ENCODE measurements around the gene ICA1.
"Not testable (repeated sequence)": the region's sequence is repeated elsewhere in the genome, so short reads cannot be mapped to it uniquely, and the experiment has no call there.

ICA1 gene

DNA sequence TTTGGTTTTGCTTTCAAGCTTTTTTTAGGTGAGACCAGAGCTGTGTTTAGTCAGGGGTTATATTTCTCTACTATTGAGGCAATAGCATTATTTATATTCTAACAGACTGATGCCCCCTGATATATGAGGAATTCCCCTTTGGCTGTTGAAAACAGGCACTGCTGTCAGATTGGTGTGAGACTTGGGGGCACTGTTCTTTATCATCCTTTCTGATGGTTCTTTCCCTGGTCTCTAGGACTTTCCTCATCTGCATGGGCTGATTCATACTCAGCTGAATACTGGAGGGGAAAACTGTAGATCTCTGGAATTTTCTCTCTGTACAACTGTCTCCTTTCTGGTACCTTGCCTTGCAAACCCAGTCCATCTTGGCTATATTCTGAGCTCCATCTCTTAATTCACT lies 10.0 kb upstream of the ICA1 start:
- DNase-seq (ENCODE audit: insufficient read length, low spot score) (no peak), FAIRE-seq (no peak)

DNA sequence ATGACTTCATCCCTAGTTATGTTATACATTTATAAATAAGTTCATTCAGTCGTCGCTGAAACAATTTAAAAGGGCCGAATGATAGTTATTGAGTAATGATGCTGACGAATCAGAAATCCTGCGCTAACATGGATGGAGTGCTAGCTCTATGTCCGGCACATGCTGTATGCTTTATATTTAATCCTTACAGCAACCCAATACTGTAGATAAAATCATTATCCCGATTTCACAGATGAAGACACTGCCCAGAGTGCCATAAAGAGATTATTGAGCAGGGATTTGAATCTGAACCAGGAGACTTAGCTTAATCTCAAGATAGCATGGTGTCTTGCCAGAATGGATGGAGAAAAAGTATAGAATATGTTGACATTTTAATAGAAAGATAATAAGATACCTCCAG lies 1.1 kb upstream of the ICA1 start:
- DNase-seq (ENCODE audit: insufficient read length, low spot score) (no peak), FAIRE-seq (no peak)

DNA sequence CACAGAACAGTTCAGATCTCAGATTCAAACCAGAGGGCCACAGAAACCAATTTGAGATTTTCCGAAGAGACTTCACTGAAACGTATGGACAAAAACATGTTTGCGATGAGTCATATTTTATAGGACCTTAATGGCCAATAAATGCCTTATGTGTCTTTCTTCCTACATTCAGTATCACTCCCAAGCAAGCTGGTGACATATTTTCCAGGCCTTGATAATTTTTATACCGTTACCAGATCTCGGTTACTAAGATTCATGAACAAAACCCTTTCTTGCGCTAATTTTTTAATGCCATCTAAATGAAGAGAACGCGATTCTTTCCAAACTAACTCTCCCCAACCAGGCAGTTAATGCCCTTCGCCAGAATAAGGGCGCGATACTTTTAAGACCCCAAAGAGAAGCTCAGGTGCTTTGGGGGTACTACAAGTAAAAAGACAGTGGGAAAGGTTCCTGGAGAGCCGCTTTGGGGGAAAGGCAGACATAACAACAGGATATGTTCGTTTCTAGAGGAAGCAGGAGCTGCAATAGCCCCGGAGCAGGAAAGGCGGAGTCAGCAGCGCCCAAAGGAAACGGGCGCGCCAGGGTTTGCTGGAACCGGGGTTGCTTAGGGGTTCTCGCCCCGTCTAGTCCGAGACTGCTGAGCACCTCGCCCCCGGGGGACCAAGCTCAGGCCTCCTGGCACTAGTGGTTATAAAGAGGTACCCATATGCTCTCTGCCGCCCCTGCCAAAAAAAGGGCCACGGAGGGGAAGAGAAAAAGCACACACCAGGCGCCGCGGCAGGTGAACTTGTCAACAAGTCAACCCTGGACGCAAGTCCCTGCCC lies 884 bp downstream of the ICA1 start:
- peak; percentile 19 for DNase-seq (ENCODE audit: insufficient read length, low spot score)

DNA sequence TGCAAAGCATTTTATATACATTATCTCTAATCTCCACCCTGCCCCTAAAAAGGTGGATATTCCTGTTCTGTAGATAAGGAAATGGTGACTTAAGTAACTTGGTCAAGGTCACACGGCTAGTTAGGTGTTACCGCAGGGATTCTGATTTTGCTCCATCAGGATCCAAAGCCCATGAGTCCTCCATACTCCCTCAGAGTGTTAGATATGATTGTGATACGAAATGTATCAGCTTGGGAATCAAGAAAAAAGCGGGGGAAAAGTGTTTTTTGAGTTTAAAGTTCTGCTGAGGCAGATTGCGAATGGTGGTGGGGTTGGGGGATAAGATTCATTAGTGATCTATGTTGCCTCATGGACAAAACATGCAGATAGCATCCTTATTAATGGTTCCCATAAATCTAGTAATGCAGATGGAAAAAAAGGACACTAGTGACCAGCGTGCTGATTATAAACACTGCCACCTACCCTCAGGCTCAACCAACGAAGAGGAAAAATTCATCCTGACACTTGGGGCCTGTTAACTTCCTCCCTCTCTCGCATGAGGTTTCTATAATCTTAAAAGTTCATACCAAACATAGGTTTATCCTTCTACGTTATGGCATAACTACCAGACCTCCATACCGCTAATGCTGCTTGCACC lies 2.3 kb downstream of the ICA1 start:
- FAIRE-seq = no peak
- DNase-seq (ENCODE audit: insufficient read length, low spot score) = no peak

More for the DNA sequence above, 884 bp downstream of the ICA1 start:
- no peak for FAIRE-seq

DNA sequence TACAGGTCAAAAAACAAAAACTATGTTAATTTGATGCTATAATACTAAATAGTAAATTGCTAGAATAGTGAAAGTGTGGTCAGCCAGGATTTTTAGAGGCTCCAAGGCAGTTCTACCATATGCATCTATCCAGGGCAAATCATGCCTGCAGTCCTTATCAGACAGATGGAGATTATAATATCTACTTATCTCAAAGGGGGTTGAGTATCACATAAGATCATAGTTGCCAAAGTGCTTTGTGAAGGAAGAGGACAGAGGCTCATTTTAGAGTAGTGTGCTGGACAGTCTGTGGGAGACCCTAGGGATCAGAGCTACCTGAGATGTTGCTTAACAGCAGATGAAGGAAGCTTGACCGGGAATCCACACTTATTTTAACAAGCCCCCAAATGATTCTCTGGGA lies 3.2 kb downstream of the ICA1 start:
- DNase-seq (ENCODE audit: insufficient read length, low spot score) = no peak
- FAIRE-seq = no peak

DNA sequence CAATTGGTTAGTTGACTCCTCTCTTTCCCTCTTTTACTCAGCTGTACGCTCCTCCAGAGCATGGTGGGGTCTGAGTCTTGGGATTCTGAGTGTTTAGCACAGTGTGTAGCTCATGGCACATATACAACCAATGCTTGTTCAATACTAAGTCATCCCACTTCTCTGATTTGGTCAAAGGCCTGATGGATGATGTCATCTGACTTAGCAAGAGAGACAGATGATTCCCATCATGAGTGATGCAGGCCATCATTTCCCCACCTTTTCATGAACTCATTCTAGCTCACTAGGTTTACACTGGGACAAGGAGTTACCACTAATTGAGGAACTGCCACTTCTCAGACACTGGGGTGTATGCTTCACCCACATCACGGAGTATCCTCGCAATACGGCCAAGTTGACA lies 3.8 kb downstream of the ICA1 start:
- no peak for FAIRE-seq
- DNase-seq (ENCODE audit: insufficient read length, low spot score) = no peak

DNA sequence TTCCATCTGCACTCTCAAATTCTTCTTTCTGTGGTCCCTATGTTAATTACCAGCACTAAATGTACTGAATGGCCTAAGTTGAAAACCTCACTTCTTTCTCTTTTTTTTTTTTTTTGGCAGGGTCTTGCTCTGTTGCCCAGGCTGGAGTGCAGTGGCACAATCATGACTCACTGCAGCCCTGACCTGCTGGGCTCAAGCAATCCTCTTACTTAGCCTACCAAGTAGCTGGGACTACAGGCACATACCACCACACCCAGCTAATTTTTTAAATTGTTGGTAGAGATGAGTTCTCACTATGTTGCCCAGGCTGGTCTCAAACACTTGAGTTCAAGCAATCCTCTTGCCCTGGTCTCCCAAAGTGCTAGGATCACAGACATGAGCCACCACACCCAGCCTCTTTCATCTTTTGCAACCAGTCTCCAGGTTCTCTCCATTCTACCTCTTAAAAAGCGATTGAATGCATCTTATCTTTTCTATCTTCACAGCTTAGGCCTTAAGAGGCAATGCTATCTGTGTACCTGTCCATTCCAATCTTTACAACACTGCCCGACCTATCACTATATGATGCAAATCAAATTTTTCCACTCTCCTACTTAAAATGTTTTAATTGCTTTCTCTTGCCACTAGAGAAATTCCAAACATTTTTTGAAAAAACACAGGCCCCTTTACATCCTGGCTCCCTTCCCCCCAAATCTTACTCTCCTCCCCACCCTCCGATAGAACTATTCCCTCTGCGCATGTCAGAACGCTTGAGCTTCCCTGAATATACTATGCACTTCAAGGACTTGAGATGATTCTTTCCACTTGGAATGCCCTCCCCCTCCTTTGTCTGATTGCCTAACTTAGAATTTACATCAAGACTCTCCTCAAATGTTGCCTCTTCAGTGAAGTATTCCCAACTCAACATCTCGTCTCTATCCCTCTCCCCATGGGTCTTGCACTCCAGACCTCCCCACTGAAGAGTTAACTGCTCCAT lies 6.0 kb downstream of the ICA1 start:
- FAIRE-seq = no peak

DNA sequence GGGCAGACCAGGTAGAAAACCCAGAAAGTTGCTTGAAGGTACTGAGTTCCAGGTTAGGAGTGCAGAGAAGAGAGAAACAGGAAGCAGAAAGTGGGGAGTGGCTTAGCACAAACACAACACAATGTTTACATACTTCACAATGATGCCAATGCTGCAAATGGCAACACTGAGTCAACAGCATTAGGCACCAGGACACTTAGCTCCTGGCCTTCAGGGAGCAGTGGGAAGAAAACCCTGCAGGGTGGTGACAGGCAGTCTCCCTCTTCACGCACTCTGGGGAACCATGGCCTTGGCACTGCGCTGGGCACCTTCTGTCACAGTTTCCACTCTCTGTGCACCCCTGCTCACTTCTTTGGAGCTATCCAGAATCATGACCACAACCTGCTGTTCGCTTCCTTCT lies 7.3 kb downstream of the ICA1 start:
- DNase-seq (ENCODE audit: insufficient read length, low spot score) (no peak), FAIRE-seq (no peak)

More for the DNA sequence above, 6.0 kb downstream of the ICA1 start:
- DNase-seq (ENCODE audit: insufficient read length, low spot score) = no peak

DNA sequence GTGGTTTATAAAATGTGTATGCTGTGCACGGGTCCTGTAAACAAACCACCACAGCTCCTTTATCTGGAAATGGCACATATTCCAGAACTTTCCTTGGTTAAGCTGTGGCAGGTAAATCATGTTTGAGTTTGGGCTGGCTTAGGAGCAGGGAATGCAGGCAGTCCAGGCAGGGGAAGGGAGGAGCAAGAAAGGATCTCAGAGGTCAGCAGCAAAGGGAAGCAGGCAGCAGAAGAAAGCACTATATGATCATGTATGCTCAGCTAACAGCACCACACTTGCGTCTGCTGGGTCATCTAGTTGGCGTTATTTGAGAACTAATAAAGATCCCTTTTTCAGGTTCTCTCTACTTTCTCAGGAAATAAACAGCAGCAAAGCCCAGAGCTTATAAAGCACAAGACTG lies 7.8 kb downstream of the ICA1 start:
- no peak for FAIRE-seq
- DNase-seq (ENCODE audit: insufficient read length, low spot score) = no peak

DNA sequence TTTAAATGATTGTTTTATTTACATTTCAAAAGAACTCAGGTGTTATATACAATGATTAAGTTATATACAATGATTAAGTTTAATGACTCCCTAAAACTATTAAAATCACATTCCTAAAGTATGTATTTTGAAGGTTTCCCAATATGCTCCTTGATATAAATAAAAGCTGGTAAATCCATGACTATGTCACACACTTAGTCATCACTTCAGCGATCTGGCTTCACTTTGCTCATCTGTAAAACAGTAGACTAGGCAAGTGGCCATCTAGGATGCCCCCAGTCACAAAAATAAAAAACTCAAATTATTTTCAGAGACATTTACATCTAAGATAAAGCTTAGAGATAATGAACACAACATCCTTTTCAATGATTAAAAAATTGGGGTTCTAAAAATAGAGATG lies 10.8 kb downstream of the ICA1 start:
- DNase-seq (ENCODE audit: insufficient read length, low spot score) (no peak), FAIRE-seq (no peak)

DNA sequence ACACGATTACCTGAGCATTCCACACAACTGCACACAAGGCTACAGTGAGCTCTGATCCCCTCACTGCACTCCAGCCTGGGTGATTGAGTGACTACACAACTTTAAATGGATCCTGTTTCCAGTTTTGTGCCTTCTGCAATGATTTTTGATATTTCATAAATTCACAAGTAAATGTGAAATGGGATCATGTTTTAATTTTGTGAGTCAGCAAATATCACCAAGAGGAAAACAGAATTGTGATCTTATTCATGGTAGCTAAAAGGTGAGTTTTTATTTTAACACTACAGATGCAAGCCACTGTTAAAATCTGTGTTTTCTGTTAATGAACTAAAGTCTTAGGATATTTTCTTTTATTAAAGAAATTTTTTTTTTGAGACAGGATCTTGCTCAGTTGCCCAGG lies 11.4 kb downstream of the ICA1 start:
- no peak for FAIRE-seq
- no peak for DNase-seq (ENCODE audit: insufficient read length, low spot score)

DNA sequence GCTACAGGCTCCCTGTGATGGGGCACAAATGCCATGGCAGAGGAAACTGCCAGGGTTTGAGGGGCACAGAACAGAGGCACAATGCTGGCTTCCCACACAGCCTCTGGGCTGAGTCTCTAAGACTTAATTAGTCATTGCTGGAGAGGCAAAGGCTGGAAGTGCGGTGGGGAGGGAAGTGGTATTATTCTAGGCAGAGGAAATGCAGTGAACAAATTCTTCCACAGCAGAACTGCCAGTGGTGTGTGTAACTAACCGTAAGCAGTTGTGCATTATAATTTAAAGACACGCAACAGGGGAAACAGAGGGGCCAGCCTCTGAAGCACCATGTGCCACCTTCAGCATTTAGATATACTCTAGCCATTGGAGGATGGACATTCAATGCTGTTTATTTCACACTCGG lies 12.8 kb downstream of the ICA1 start:
- no peak for DNase-seq (ENCODE audit: insufficient read length, low spot score)
- no peak for FAIRE-seq

DNA sequence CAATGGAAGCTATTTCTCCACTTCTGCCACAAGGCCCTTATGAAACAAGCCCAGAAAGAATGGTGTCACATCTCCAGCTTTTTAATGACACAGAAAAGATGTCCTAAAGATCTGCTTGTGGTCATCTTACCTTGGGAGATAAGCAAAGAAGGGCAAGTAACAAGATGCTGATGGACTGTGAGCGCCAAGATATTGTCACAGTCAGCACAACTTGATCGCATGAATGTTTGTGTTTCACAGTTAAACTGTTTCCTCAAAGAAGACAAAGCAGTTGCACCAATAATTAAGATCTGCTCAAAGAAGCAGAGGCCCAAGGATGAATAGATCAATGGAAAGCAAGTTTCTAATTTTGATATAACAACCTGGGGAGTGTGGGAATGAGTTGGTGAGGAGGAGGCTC lies 15.9 kb downstream of the ICA1 start:
- FAIRE-seq = no peak
- no peak for DNase-seq (ENCODE audit: insufficient read length, low spot score)

DNA sequence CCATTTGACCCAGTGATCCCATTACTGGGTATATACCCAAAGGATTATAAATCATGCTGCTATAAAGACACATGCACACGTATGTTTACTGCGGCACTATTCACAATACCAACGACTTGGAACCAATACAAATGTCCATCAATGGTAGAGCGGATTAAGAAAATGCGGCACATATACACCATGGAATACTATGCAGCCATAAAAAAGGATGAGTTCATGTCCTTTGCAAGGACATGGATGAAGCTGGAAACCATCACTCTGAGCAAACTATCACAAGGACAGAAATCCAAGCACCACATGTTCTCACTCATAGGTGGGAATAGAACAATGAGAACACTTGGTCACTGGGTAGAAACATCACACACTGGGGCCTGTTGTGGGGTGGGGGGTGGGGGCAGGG lies 16.9 kb downstream of the ICA1 start:
- FAIRE-seq; DNase-seq (ENCODE audit: insufficient read length, low spot score): not testable (repeated sequence)

DNA sequence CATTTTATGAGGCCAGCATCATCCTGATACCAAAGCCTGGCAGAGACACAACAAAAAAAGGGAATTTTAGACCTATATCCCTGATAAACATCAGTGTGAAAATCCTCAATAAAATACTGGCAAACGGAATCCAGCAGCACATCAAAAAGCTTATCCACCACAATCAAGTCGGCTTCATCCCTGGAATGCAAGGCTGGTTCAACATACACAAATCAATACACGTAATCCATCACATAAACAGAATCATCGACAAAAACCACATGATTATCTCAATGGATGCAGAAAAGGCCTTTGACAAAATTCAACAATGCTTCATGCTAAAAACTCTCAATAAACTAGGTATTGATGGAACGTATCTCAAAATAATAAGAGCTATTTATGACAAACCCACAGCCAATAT lies 18.9 kb downstream of the ICA1 start:
- not testable (repeated sequence) for FAIRE-seq; DNase-seq (ENCODE audit: insufficient read length, low spot score)

DNA sequence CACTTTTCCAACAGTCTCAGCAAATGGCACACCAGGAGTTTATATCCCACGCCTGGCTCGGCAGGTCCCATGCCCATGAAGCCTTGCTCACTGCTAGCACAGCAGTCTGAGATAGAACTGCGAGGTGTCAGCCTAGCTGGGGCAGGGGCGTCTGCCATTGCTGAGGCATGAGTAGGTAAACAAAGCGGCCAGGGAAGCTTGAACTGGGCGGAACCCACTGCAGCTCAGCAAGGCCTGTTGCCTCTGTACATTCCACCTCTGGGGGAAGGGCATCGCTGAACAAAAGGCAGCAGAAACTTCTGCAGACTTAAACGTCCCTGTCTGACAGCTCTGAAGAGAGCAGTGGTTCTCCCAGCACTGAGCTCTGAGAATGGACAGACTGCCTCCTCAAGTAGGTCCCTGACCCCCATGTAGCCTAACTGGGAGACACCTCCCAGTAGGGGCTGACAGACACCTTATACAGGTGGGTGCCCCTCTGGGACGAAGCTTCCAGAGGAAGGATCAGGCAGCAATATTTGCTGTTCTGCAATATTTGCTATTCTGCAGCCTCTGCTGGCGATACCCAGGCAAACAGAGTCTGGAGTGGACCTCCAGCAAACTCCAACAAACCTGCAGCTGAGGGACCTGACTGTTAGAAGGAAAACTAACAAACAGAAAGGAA lies 22.1 kb downstream of the ICA1 start:
- FAIRE-seq; DNase-seq (ENCODE audit: insufficient read length, low spot score): not testable (repeated sequence)

DNA sequence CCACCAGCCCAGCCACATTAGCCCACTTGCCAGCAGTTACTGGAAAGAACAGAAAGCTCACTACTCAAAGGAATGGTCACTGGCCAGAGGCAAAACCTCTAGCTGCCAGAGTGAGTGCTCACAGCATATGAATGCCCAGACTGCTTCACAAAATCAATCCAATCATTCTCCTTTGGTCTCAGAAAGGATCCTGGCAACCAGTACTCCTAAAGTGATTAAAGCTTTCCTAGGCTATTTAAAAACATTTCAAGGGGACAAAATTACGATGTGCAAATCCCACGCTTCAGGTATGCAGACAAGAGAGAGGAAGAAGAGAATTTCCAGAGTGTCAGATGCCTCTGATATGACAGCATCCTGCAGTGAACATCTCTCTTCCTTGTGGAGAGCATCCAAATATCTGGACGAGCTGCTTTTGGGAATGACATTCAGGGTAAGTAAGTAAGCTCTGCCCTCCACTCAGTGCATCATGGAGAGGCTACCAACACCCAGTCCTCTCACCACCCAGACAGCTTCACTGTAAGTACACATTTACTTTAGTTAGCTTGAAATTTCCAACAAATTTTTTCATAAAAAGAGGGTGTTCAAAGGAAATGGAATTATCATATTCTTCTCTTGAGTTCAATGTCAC lies 25.1 kb downstream of the ICA1 start:
- FAIRE-seq (no peak), DNase-seq (ENCODE audit: insufficient read length, low spot score) (no peak)

DNA sequence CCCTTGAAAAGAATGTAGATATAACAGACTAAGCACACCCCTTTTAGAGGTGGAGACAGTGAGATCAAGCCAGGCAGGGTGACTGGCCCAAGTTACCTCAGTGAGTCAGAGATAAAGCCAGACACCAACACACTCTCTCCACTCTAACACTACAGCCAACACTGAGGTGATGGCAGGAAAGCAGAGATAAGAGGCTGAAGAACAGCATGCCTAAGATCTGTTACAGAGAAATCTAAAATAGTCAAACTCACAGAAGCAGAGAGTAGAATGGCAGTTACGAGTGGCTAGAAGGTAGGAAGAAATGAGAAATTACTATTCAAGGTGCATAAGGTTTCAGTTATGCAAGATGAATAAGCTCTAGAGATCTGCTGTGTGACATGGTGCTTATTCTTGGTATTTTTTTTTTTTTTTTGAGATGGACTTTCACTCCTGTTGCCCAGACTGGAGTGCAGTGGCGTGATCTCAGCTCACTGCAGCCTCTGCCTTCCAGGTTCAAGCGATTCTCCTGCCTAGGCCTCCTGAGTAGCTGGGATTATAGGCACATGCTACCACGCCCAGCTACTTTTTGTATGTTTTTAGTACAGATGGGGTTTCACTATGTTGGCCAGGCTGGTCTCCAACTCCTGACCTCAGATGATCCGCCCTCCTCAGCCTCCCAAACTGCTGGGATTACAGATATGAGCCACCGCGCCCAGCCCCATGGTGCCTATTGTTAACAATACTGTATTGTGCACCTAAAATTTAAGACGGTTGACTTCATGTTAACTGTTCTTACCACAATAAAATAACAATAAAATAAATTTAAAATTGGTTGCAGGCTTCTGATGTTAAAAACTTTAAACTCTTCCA lies 28.7 kb downstream of the ICA1 start:
- DNase-seq (ENCODE audit: insufficient read length, low spot score) = no peak
- FAIRE-seq = no peak

DNA sequence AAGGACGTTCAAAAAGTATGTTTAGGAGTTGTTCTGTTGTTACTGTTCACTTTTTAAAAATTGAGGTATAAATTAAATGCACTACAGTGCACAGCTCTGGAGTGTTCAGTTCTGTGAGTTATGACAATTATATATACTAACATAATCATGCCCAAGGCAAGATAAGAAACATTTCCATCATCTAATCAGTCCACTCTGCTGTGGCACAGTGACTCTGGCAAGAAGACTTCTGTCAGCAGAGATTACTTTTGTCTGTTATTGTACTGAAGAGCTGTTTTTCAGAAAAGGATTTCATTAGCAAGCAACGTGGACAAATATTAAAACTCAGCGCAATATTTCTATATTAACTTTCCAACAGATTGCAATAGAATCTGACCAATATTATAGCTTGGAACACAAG lies 32.0 kb downstream of the ICA1 start:
- no peak for DNase-seq (ENCODE audit: insufficient read length, low spot score)
- FAIRE-seq = no peak
